Stomach smooth muscle (tissue), 2 donors: ENCODE results near the gene ZNF569.
A peak's percentile ranks its signal among the peaks of the same experiment; 100 is the strongest.

Experiments used
- H3K27ac ChIP-seq: one replicate; pipeline ENCODE4 v1.7.0; 2013; ENCODE audit warnings: mild to moderate bottlenecking, low read length, inconsistent platforms
- H3K27me3 ChIP-seq, 2 donors: one replicate each; pipeline ENCODE4 v1.7.0; 2013; ENCODE audit warnings: low read length in 2 of 2; ENCODE audit not compliant: insufficient read depth in 2 of 2, control insufficient read depth in 1 of 2
- H3K36me3 ChIP-seq, 2 donors: one replicate each; pipeline ENCODE4 v1.7.0; 2013; ENCODE audit warnings: low read length in 2 of 2; ENCODE audit not compliant: control insufficient read depth in 2 of 2, insufficient read depth in 2 of 2
- H3K4me1 ChIP-seq: one replicate; pipeline ENCODE4 v1.7.0; 2013; ENCODE audit warnings: low read length; ENCODE audit not compliant: control insufficient read depth, insufficient read depth
- H3K4me3 ChIP-seq, 2 donors: one replicate each; pipeline ENCODE4 v1.7.0; 2013; ENCODE audit warnings: low read length in 2 of 2
- H3K9ac ChIP-seq, 2 donors: one replicate each; pipeline ENCODE4 v1.7.0; 2013; ENCODE audit warnings: low read length in 2 of 2, mild to moderate bottlenecking in 1 of 2
- H3K9me3 ChIP-seq, 2 donors: one replicate each; pipeline ENCODE4 v1.7.0; 2013; ENCODE audit warnings: low read length in 2 of 2; ENCODE audit not compliant: control insufficient read depth in 2 of 2
- donor health status: healthy.
- donor health status: Pancreatic carcinoma.

The ZNF569 gene

GRCh38 chr19:37466798-37467607 is at the start of gene ZNF569:
Gene ZNF569, minus strand, starts transcription at chr19:37467444. Its CDS starts 22,523 bp downstream, at chr19:37444921.
- peaks cover 13 to 17% of the 10 kb centered on the region in 2 donors for H3K36me3 ChIP-seq
- H3K27me3 ChIP-seq = no peaks in the 10 kb centered on the region
- H3K27ac ChIP-seq = peak within 1 kb of the TSS; percentile 92
- H3K4me1 ChIP-seq = peaks cover 25% of the 10 kb centered on the region
- peak within 1 kb of the TSS; percentile 95 to 99 for H3K4me3 ChIP-seq
- H3K9ac ChIP-seq = peak within 1 kb of the TSS; percentile 73 to 90
- H3K9me3 ChIP-seq = peaks cover 0 to 3% of the 10 kb centered on the region in 2 donors

- Histone ChIP-seq H3K9ac (no peak overlapping the region), H3K27me3 (no peaks in the 10 kb centered on the region), H3K27ac (no peak overlapping the region), H3K9me3 (no peaks in the 10 kb centered on the region), H3K36me3 (peaks cover 19 to 30% of the 10 kb centered on the region in 2 donors), H3K4me3 (no peak overlapping the region), H3K4me1 (no peaks in the 10 kb centered on the region)
Observed at GRCh38 chr19:37513397-37513796, 46.2 kb upstream of the ZNF569 start.

GRCh38 chr19:37511821-37512220 is 44.6 kb upstream of the ZNF569 start:
- Histone ChIP-seq H3K9me3 (no peaks in the 10 kb centered on the region), H3K27ac (no peak overlapping the region), H3K4me1 (peaks cover 6% of the 10 kb centered on the region), H3K4me3 (no peak overlapping the region), H3K9ac (no peak overlapping the region), H3K27me3 (no peaks in the 10 kb centered on the region), H3K36me3 (peaks cover 19 to 30% of the 10 kb centered on the region in 2 donors)

- Histone ChIP-seq H3K9ac (no peak overlapping the region), H3K36me3 (peaks cover 19 to 29% of the 10 kb centered on the region in 2 donors), H3K4me1 (peaks cover 6% of the 10 kb centered on the region), H3K27me3 (no peaks in the 10 kb centered on the region), H3K4me3 (no peak overlapping the region), H3K27ac (no peak overlapping the region), H3K9me3 (no peaks in the 10 kb centered on the region)
Observed at GRCh38 chr19:37511186-37511585, 43.9 kb upstream of the ZNF569 start.

GRCh38 chr19:37507167-37507464 is 39.9 kb upstream of the ZNF569 start:
- no peaks in the 10 kb centered on the region for H3K9me3 ChIP-seq

GRCh38 chr19:37506387-37507166 is 39.3 kb upstream of the ZNF569 start, which contains the start of gene ZNF793:
Gene ZNF793, plus strand, starts transcription at chr19:37506939. Its CDS starts 16,501 bp downstream, at chr19:37523440.
- Histone ChIP-seq H3K4me3 (peak within 1 kb of the TSS; percentile 99 to 100), H3K27me3 (no peaks in the 10 kb centered on the region), H3K9me3 (no peaks in the 10 kb centered on the region), H3K9ac (peak within 1 kb of the TSS; percentile 95 to 98), H3K36me3 (peaks cover 7 to 11% of the 10 kb centered on the region in 2 donors), H3K4me1 (peaks cover 11% of the 10 kb centered on the region), H3K27ac (peak within 1 kb of the TSS; percentile 99)

More at GRCh38 chr19:37507167-37507464, 39.9 kb upstream of the ZNF569 start:
- Histone ChIP-seq H3K9ac (peak overlapping the region; percentile 95 to 98), H3K4me3 (peak overlapping the region; percentile 99 to 100), H3K4me1 (peaks cover 11% of the 10 kb centered on the region), H3K27me3 (no peaks in the 10 kb centered on the region), H3K27ac (peak overlapping the region; percentile 99), H3K36me3 (peaks cover 7 to 15% of the 10 kb centered on the region in 2 donors)

GRCh38 chr19:37505958-37506386 is 38.7 kb upstream of the ZNF569 start:
- H3K36me3 ChIP-seq = peaks cover 3 to 5% of the 10 kb centered on the region in 2 donors
- peak overlapping the region; percentile 99 to 100 for H3K4me3 ChIP-seq
- H3K9me3 ChIP-seq = no peaks in the 10 kb centered on the region
- no peaks in the 10 kb centered on the region for H3K27me3 ChIP-seq
- peak overlapping the region; percentile 99 for H3K27ac ChIP-seq
- peaks cover 11% of the 10 kb centered on the region for H3K4me1 ChIP-seq
- peak overlapping the region; percentile 95 to 98 for H3K9ac ChIP-seq

- Histone ChIP-seq H3K9ac (no peak overlapping the region), H3K27ac (no peak overlapping the region), H3K36me3 (no peaks in the 10 kb centered on the region), H3K9me3 (peaks cover 9 to 13% of the 10 kb centered on the region in 2 donors), H3K27me3 (no peaks in the 10 kb centered on the region), H3K4me3 (no peak overlapping the region), H3K4me1 (no peaks in the 10 kb centered on the region)
Observed at GRCh38 chr19:37492213-37492612, 25.0 kb upstream of the ZNF569 start.

- Histone ChIP-seq H3K4me1 (no peaks in the 10 kb centered on the region), H3K9ac (no peak overlapping the region), H3K36me3 (peaks cover 27 to 40% of the 10 kb centered on the region in 2 donors), H3K4me3 (peak overlapping the region in 1 of 2 donors; percentile 63), H3K27ac (no peak overlapping the region), H3K9me3 (peaks cover 38 to 53% of the 10 kb centered on the region in 2 donors), H3K27me3 (no peaks in the 10 kb centered on the region)
Observed at GRCh38 chr19:37484406-37485168, 17.3 kb upstream of the ZNF569 start.

GRCh38 chr19:37472165-37472564 is 4.9 kb upstream of the ZNF569 start:
- no peak overlapping the region for H3K4me3 ChIP-seq
- no peak overlapping the region for H3K27ac ChIP-seq
- H3K36me3 ChIP-seq = peaks cover 10 to 21% of the 10 kb centered on the region in 2 donors
- peaks cover 16% of the 10 kb centered on the region for H3K4me1 ChIP-seq
- H3K27me3 ChIP-seq = no peaks in the 10 kb centered on the region
- peaks cover 0 to 10% of the 10 kb centered on the region in 2 donors for H3K9me3 ChIP-seq
- H3K9ac ChIP-seq = no peak overlapping the region
